T-helper 22 cell (primary cell): ENCODE results near the gene HIGD1C.

Source experiments
- DNase-seq: peaks from one replicate; pipeline ENCODE4 v3.0.0-alpha.2; 2020; ENCODE audit warnings: low read depth

HIGD1C gene

GRCh38 chr12:51018956-51019355 is 66.6 kb downstream of the HIGD1C start:
- no peak for DNase-seq

- DNase-seq = no peak
These were observed 67.6 kb downstream of the HIGD1C start for GRCh38 chr12:51019927-51020326.
